CD4-positive, alpha-beta T cell (primary cell): Measurements from ENCODE around the gene EMP1. TPM values are rescaled to one million over a fixed set of nuclear protein-coding genes. Genes with fewer than 3 reads are reported as not detected.
A peak's percentile ranks its signal among the peaks of the same experiment; 100 is the strongest.

Source experiments
- ATAC-seq: fragments of 200-7000 bp; cut with Tn5 transposase; one replicate; pipeline ENCODE4 v1.10.0; 2022; ENCODE audit warnings: mild to moderate bottlenecking; ENCODE audit not compliant: poor library complexity
- CTCF ChIA-PET: fragments of 350-600 bp; sonication (Branson Sonifier 250); formaldehyde crosslinking; loops from one replicate; lab custom pipeline; 2021; ENCODE audit warnings: antibody characterized with exemption, inconsistent platforms; lab: Charles Lee
- POLR2A ChIA-PET: fragments of 350-600 bp; sonication (Branson Sonifier 250); formaldehyde crosslinking; loops from one replicate; lab custom pipeline; 2021; ENCODE audit warnings: antibody characterized with exemption, inconsistent platforms; lab: Charles Lee
- DNase-seq, 14 experiments: peaks; one replicate each; pipeline ENCODE4 v3.0.0-alpha.2; 2013 to 2020; ENCODE audit warnings: mixed read lengths in 2 of 14
- H3K27ac ChIP-seq, 2 donors: one replicate each; pipeline versions ENCODE4 v1.5.1 to v1.7.0; 2013; ENCODE audit warnings: low read length in 2 of 2, low read depth in 1 of 2, mild to moderate bottlenecking in 1 of 2
- H3K27me3 ChIP-seq, 2 experiments: 1 replicate in 1 of 2; 2 replicates in 1 of 2; pipeline versions ENCODE4 v1.6.1 to v1.7.0; 2013; ENCODE audit warnings: low read length in 2 of 2, control low read depth in 1 of 2, mild to moderate bottlenecking in 1 of 2, moderate library complexity in 1 of 2; ENCODE audit not compliant: insufficient read depth in 2 of 2, control insufficient read depth in 1 of 2
- H3K36me3 ChIP-seq: one replicate; pipeline ENCODE4 v1.6.1; 2013; ENCODE audit warnings: low read length, control low read depth; ENCODE audit not compliant: insufficient read depth
- H3K4me1 ChIP-seq: one replicate; pipeline ENCODE4 v1.6.1; 2013; ENCODE audit warnings: low read length, control low read depth; ENCODE audit not compliant: insufficient read depth
- H3K4me3 ChIP-seq: one replicate; pipeline ENCODE4 v1.5.1; 2013; ENCODE audit warnings: mild to moderate bottlenecking, low read length, moderate library complexity
- H3K9me3 ChIP-seq, 2 experiments: 1 replicate in 1 of 2; 2 replicates in 1 of 2; pipeline versions ENCODE4 v1.6.1 to v1.7.0; 2013; ENCODE audit warnings: low read length in 2 of 2, mild to moderate bottlenecking in 2 of 2, control low read depth in 1 of 2, moderate library complexity in 1 of 2; ENCODE audit not compliant: control insufficient read depth in 1 of 2, insufficient read depth in 1 of 2
- H3K27ac Mint-ChIP-seq: one replicate; pipeline ENCODE4 v1.8.0; 2020; ENCODE audit warnings: mixed read lengths
- H3K27me3 Mint-ChIP-seq: one replicate; pipeline ENCODE4 v1.8.0; 2021; ENCODE audit warnings: mixed read lengths
- H3K36me3 Mint-ChIP-seq: one replicate; pipeline ENCODE4 v1.8.0; 2021; ENCODE audit warnings: low read depth, mixed read lengths
- H3K4me1 Mint-ChIP-seq: one replicate; pipeline ENCODE4 v1.8.0; 2021; ENCODE audit warnings: low read depth, mixed read lengths
- H3K4me3 Mint-ChIP-seq: one replicate; pipeline ENCODE4 v1.8.0; 2020; ENCODE audit warnings: mild to moderate bottlenecking, mixed read lengths
- H3K9me3 Mint-ChIP-seq: one replicate; pipeline ENCODE4 v1.8.0; 2020; ENCODE audit warnings: mixed read lengths
- CTCF ChIP-seq: fragments of 200-600 bp; IDR thresholded peaks from one replicate; pipeline ENCODE4 v1.8.0; 2022; ENCODE audit warnings: antibody characterized with exemption, mild to moderate bottlenecking
- intact Hi-C, 2 experiments: fragments of 100-400 bp; cut with DNase I in 1 of 2; cut with micrococcal nuclease in 1 of 2; formaldehyde crosslinking; loops; one replicate each; pipeline versions ENCODE4 v1.15.1 to v1.9.0; 2023 to 2025; cut with DNase I, micrococcal nuclease
- total RNA-seq, 174 experiments: library from RNA in 2 of 174; stranded (reverse) in 2 of 174; gene quantifications; one replicate each; pipeline ENCODE4 v1.2.3 and lab custom pipeline; 2021 to 2026

The EMP1 gene
- total RNA-seq, 2 experiments from 2014 or later = 9.0 to 9.1 TPM

- TF ChIP-seq CTCF = no peak
- no peak for ATAC-seq
- Mint-ChIP-seq H3K36me3 (no peaks in the 10 kb centered on the region), H3K27ac (no peak overlapping the region), H3K4me1 (no peaks in the 10 kb centered on the region), H3K4me3 (no peak overlapping the region), H3K9me3 (no peaks in the 10 kb centered on the region), H3K27me3 (peaks cover 40% of the 10 kb centered on the region)
- intact Hi-C loops = no loop called here
- H3K4me3 ChIP-seq = no peak overlapping the region
- H3K36me3 ChIP-seq = no peaks in the 10 kb centered on the region
- CTCF ChIA-PET = interaction anchor here (0.7 kb wide), 1 partner anchor 47 kb away, joined by 3 read pairs; no protein-coding TSS in a partner anchor
- H3K27ac ChIP-seq = no peak overlapping the region
- H3K27me3 ChIP-seq = peaks cover 7 to 11% of the 10 kb centered on the region in 2 experiments
- DNase-seq = no peak
- no peaks in the 10 kb centered on the region for H3K9me3 ChIP-seq
- POLR2A ChIA-PET = no interaction called here
- H3K4me1 ChIP-seq = no peaks in the 10 kb centered on the region
Measured at GRCh38 chr12:13230500-13230899, 34.0 kb downstream of the EMP1 start.

GRCh38 chr12:13233830-13234641, 37.5 kb downstream of the EMP1 start:
- ATAC-seq (peak; percentile 59), DNase-seq (peak in 9 of 14 experiments; percentile 16 to 64 (median 24))
- Mint-ChIP-seq H3K27ac (no peak overlapping the region), H3K4me3 (no peak overlapping the region), H3K9me3 (no peaks in the 10 kb centered on the region), H3K4me1 (no peaks in the 10 kb centered on the region), H3K36me3 (no peaks in the 10 kb centered on the region), H3K27me3 (peaks cover 17% of the 10 kb centered on the region)
- peaks cover 0 to 3% of the 10 kb centered on the region in 2 experiments for H3K27me3 ChIP-seq
- no peak overlapping the region for H3K27ac ChIP-seq
- TF ChIP-seq CTCF = peak; percentile 65
- no peaks in the 10 kb centered on the region for H3K4me1 ChIP-seq
- H3K36me3 ChIP-seq = no peaks in the 10 kb centered on the region
- intact Hi-C loops = loop anchor here (1.0 kb wide), 1 partner anchor 318 kb away; no protein-coding TSS in a partner anchor
- ChIA-PET POLR2A (no interaction called here), CTCF (interaction anchor here (1.7 kb wide), 1 partner anchor 22 kb away, joined by 6 read pairs; no protein-coding TSS in a partner anchor)
- no peak overlapping the region for H3K4me3 ChIP-seq
- no peaks in the 10 kb centered on the region for H3K9me3 ChIP-seq

DNA sequence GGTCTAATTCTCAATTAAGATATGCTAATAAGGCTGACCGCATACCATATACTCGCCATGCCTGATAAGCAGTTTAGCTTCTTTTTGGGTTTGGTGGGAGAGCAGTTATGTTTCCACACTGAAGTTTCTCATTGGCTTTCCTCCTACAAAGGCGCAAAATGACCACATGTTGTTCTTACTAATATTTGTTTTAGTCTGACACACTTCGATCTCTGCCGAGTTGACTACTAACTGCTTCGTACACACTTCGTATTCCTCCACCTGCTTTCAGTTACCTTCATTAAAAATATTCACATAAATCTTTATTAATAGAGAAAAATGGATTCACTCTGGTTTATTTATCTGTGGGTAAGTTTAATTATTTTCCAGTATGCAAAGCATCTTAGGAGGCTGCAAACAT, 41.7 kb downstream of the EMP1 start:
- no peaks in the 10 kb centered on the region for H3K9me3 Mint-ChIP-seq
- no peaks in the 10 kb centered on the region for H3K36me3 Mint-ChIP-seq
- peaks cover 5% of the 10 kb centered on the region for H3K27me3 Mint-ChIP-seq
- POLR2A ChIA-PET = no interaction called here
- H3K27ac ChIP-seq = no peak overlapping the region
- H3K4me3 ChIP-seq = no peak overlapping the region
- no peaks in the 10 kb centered on the region for H3K27me3 ChIP-seq
- no peak overlapping the region for H3K4me3 Mint-ChIP-seq
- intact Hi-C loops = no loop called here
- H3K27ac Mint-ChIP-seq = no peak overlapping the region
- H3K4me1 ChIP-seq = no peaks in the 10 kb centered on the region
- DNase-seq (no peak), ATAC-seq (no peak)
- H3K4me1 Mint-ChIP-seq = no peaks in the 10 kb centered on the region
- no peaks in the 10 kb centered on the region for H3K36me3 ChIP-seq
- H3K9me3 ChIP-seq = no peaks in the 10 kb centered on the region
- CTCF ChIA-PET = no interaction called here
- TF ChIP-seq CTCF = no peak
